SK-N-SH treated with all-trans-retinoic acid at 6 μM for 48 hours (cell line): ENCODE measurements around the gene PANX2.
"Not testable (repeated sequence)": the region's sequence is repeated elsewhere in the genome, so short reads cannot be mapped to it uniquely, and the experiment has no call there.

Source experiments
- ATAC-seq: fragments of 200-7000 bp; cut with Tn5 transposase; 3 replicates; pipeline ENCODE4 v1.9.1; 2020; ENCODE audit warnings: mild to moderate bottlenecking, moderate library complexity
- ARNTL ChIP-seq: fragments of 450-650 bp; formaldehyde crosslinking; IDR thresholded peaks from 2 replicates; pipeline ENCODE4 v1.5.0; 2020; ENCODE audit warnings: low read depth, mild to moderate bottlenecking, moderate library complexity, borderline replicate concordance
- BACH2 ChIP-seq: fragments of 250-450 bp; sonication (Bioruptor Pico); IDR thresholded peaks from 2 replicates; pipeline ENCODE4 v1.9.0; 2021; ENCODE audit warnings: mild to moderate bottlenecking, borderline replicate concordance
- CSRNP3 ChIP-seq: fragments of 250-450 bp; sonication (Bioruptor Pico); IDR thresholded peaks from 2 replicates; pipeline ENCODE4 v1.5.1; 2021; ENCODE audit warnings: mild to moderate bottlenecking, moderate library complexity
- ESRRG ChIP-seq: fragments of 250-450 bp; sonication (Bioruptor Pico); IDR thresholded peaks from 2 replicates; pipeline ENCODE4 v1.6.1; 2021; ENCODE audit warnings: mild to moderate bottlenecking
- ISL1 ChIP-seq: fragments of 250-450 bp; sonication (Bioruptor Pico); IDR thresholded peaks from 2 replicates; pipeline ENCODE4 v2.1.2; 2022; ENCODE audit warnings: mild to moderate bottlenecking, moderate library complexity
- POU6F1 ChIP-seq: fragments of 250-450 bp; sonication (Bioruptor Pico); IDR thresholded peaks from 2 replicates; pipeline ENCODE4 v1.8.0; 2021; ENCODE audit warnings: low read depth, mild to moderate bottlenecking, moderate library complexity, borderline replicate concordance
- PPARA ChIP-seq: fragments of 250-450 bp; sonication (Bioruptor Pico); IDR thresholded peaks from 2 replicates; pipeline ENCODE4 v1.5.0; 2020; ENCODE audit warnings: mild to moderate bottlenecking, borderline replicate concordance
- RARB ChIP-seq: fragments of 250-450 bp; sonication (Bioruptor Pico); IDR thresholded peaks from 2 replicates; pipeline ENCODE4 v1.8.0; 2021; ENCODE audit warnings: mild to moderate bottlenecking, moderate library complexity
- SNAI2 ChIP-seq: fragments of 250-450 bp; sonication (Bioruptor Pico); IDR thresholded peaks from 2 replicates; pipeline ENCODE4 v1.5.0; 2020; ENCODE audit warnings: mild to moderate bottlenecking, moderate library complexity
- TCF4 ChIP-seq: fragments of 250-450 bp; sonication (Bioruptor Pico); IDR thresholded peaks from 2 replicates; pipeline ENCODE4 v1.8.0; 2021; ENCODE audit warnings: mild to moderate bottlenecking, moderate library complexity, borderline replicate concordance
- TOX ChIP-seq: fragments of 250-450 bp; sonication (Bioruptor Pico); IDR thresholded peaks from 2 replicates; pipeline ENCODE4 v1.8.0; 2021; ENCODE audit warnings: mild to moderate bottlenecking, moderate library complexity, borderline replicate concordance
- TSHZ2 ChIP-seq: fragments of 250-450 bp; sonication (Bioruptor Pico); IDR thresholded peaks from 2 replicates; pipeline ENCODE4 v1.5.0; 2020; ENCODE audit warnings: mild to moderate bottlenecking, moderate library complexity
- ZC3H10 ChIP-seq: fragments of 250-450 bp; sonication (Bioruptor Pico); IDR thresholded peaks from 2 replicates; pipeline ENCODE4 v1.5.1; 2021; ENCODE audit warnings: mild to moderate bottlenecking, moderate library complexity
- ZFP30 ChIP-seq: fragments of 450-650 bp; formaldehyde crosslinking; IDR thresholded peaks from 2 replicates; pipeline ENCODE4 v1.5.0; 2022; ENCODE audit warnings: mild to moderate bottlenecking, moderate library complexity
- ZNF70 ChIP-seq: fragments of 450-650 bp; formaldehyde crosslinking; IDR thresholded peaks from 2 replicates; pipeline ENCODE4 v1.5.0; 2020; ENCODE audit warnings: mild to moderate bottlenecking, moderate library complexity
- ZNF8 ChIP-seq: fragments of 450-650 bp; formaldehyde crosslinking; IDR thresholded peaks from 2 replicates; pipeline ENCODE4 v1.5.0; 2020; ENCODE audit warnings: mild to moderate bottlenecking, moderate library complexity
- TF ChIP-seq, protein P1 (sequence below): fragments of 250-450 bp; sonication (Bioruptor Pico); IDR thresholded peaks from 2 replicates; pipeline ENCODE4 v1.8.0; 2020; ENCODE audit warnings: mild to moderate bottlenecking, moderate library complexity, borderline replicate concordance
- TF ChIP-seq, protein P2 (sequence below): fragments of 250-450 bp; sonication (Bioruptor Pico); IDR thresholded peaks from 2 replicates; pipeline ENCODE4 v1.5.1; 2020; ENCODE audit warnings: low read depth, mild to moderate bottlenecking, moderate library complexity

Gene PANX2

DNA sequence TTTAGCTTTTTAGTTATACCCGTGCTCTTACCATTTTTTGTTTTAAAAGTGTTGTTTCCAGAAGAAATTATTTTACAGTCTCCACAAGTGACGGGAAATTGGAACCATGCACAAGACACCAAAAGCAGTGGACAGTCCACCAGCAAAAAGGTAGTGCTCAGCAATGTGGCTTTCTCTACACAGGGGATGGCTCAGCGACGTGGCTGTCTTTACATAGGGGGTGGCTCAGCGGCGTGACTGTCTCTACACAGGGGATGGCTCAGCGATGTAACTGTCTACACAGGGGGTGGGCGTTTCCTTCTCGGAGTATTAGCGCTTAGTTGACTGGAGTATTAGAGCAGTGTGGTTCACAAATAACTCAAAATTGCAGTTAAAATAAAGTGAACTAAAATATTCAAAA is 36.0 kb upstream of the PANX2 start:
- ATAC-seq: no peak
- TF ChIP-seq ESRRG (CRISPR knock-in tag): no peak
- no peak for TF ChIP-seq ARNTL (CRISPR knock-in tag)
- no peak for TF ChIP-seq ZC3H10
- TF ChIP-seq TSHZ2 (CRISPR knock-in tag): no peak
- TF ChIP-seq RARB (CRISPR knock-in tag): no peak
- no peak for TF ChIP-seq TCF4 (CRISPR knock-in tag)
- no peak for TF ChIP-seq ZNF8 (CRISPR knock-in tag)
- TF ChIP-seq ISL1: no peak
- no peak for TF ChIP-seq POU6F1 (CRISPR knock-in tag)
- TF ChIP-seq, protein P1, sequence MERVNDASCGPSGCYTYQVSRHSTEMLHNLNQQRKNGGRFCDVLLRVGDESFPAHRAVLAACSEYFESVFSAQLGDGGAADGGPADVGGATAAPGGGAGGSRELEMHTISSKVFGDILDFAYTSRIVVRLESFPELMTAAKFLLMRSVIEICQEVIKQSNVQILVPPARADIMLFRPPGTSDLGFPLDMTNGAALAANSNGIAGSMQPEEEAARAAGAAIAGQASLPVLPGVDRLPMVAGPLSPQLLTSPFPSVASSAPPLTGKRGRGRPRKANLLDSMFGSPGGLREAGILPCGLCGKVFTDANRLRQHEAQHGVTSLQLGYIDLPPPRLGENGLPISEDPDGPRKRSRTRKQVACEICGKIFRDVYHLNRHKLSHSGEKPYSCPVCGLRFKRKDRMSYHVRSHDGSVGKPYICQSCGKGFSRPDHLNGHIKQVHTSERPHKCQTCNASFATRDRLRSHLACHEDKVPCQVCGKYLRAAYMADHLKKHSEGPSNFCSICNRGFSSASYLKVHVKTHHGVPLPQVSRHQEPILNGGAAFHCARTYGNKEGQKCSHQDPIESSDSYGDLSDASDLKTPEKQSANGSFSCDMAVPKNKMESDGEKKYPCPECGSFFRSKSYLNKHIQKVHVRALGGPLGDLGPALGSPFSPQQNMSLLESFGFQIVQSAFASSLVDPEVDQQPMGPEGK: no peak
- no peak for TF ChIP-seq TOX
- no peak for TF ChIP-seq CSRNP3
- TF ChIP-seq, all 23 proteins: peak for 0

- TF ChIP-seq ZNF70 (CRISPR knock-in tag): no peak
- TF ChIP-seq ZC3H10: no peak
- no peak for TF ChIP-seq TOX
- TF ChIP-seq ISL1: no peak
- TF ChIP-seq POU6F1 (CRISPR knock-in tag): no peak
- TF ChIP-seq ZFP30 (CRISPR knock-in tag): no peak
- no peak for TF ChIP-seq ARNTL (CRISPR knock-in tag)
- TF ChIP-seq, protein P2, sequence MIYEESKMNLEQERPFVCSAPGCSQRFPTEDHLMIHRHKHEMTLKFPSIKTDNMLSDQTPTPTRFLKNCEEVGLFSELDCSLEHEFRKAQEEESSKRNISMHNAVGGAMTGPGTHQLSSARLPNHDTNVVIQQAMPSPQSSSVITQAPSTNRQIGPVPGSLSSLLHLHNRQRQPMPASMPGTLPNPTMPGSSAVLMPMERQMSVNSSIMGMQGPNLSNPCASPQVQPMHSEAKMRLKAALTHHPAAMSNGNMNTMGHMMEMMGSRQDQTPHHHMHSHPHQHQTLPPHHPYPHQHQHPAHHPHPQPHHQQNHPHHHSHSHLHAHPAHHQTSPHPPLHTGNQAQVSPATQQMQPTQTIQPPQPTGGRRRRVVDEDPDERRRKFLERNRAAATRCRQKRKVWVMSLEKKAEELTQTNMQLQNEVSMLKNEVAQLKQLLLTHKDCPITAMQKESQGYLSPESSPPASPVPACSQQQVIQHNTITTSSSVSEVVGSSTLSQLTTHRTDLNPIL: no peak
- TF ChIP-seq SNAI2 (CRISPR knock-in tag): no peak
- TF ChIP-seq TCF4 (CRISPR knock-in tag): no peak
- no peak for TF ChIP-seq BACH2 (CRISPR knock-in tag)
- ATAC-seq: no peak
These were observed 33.9 kb upstream of the PANX2 start for GRCh38 chr22:50136581-50137015.

DNA sequence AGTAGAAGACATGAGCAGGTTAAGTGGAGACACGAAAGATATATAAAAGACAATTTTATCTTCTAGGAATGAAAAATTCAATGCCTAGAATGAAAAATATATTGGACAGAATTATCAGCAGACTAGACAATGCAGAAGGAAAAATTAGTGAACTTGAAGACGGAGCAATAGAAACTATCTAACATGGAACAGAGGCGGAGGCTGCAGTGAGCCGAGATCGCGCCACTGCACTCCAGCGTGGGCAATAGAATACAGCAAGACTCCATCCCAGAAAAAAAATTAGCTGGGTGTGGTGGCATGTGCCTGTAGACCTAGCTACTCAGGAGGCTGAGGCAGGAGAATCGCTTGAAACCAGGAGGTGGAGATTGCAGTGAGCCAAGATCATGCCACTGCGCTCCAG is 33.3 kb upstream of the PANX2 start:
- TF ChIP-seq ZFP30 (CRISPR knock-in tag): peak; percentile 60
- ATAC-seq: not testable (repeated sequence)

DNA sequence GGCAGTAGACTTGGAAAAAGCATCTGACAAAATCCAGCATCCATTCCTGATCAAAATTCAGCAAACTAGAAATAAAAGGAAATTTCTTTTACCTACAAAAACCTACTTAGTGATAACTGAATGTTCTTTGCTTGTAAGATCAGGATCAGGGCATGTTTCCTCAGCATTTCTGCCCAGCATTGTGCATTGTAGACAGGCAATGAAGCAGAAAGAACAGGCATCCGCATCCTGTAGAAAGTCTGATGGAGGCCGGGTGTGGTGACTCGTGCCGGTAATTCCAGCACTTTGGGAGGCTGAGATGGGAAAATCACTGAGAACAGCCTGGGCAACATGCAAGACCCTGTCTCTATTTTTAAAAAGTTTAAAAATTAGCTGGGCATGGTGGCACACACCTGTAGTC is 32.5 kb upstream of the PANX2 start:
- ATAC-seq: no peak
- no peak for TF ChIP-seq ZC3H10
- TF ChIP-seq TSHZ2 (CRISPR knock-in tag): no peak
- TF ChIP-seq PPARA: no peak
- TF ChIP-seq, protein P1: no peak
- TF ChIP-seq, protein P2: no peak
- no peak for TF ChIP-seq ARNTL (CRISPR knock-in tag)
